GM19395 (cell line): ENCODE measurements around the gene MSLN.
"Not testable (repeated sequence)": the region's sequence is repeated elsewhere in the genome, so short reads cannot be mapped to it uniquely, and the experiment has no call there.

Experiments used
- ATAC-seq: cut with Tn5 transposase; IDR thresholded peaks from one replicate; pipeline ENCODE4 v1.9.1; 2021; ENCODE audit warnings: mild to moderate bottlenecking, moderate library complexity; ENCODE audit not compliant: unreplicated experiment

MSLN gene

DNA sequence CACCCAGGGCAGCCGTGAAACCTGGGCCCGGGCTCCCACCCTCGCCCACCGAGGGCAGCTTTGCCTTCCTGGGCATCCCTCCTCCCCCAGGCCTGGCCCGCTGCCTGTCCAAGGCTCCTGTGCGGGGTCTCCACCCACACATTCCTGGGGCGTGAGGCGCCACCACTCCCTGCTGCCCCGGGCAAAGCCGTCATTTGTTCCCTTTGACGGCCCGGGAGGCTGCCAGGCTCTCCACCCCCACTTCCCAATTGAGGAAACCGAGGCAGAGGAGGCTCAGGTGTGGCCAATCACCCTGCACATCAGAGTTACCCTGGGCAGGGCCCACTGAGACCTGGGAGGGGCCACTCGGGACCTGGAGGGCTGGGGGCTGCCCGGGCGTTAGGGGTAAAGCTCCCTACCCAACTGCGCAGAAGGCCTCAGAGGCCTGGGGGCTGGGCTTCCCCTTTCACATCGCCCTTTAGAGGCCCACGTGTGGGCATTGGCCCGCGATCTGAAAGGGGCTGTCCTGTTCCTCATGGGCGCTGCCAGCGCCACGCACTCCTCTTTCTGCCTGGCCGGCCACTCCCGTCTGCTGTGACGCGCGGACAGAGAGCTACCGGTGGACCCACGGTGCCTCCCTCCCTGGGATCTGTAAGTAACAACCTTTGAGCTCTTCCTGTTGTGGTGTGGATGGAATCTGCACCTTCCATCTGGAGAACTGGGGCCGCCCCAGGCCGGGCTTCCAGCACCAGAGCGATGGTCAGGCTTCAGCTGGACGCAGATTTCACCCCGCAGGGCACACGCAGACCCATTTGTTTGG lies at the start of gene MSLN:
Gene MSLN (plus strand): TSS at position 190 of the 799 bp plus-strand sequence. CDS start 1,947 bp downstream, outside the sequence.
- ATAC-seq, result no peak

DNA sequence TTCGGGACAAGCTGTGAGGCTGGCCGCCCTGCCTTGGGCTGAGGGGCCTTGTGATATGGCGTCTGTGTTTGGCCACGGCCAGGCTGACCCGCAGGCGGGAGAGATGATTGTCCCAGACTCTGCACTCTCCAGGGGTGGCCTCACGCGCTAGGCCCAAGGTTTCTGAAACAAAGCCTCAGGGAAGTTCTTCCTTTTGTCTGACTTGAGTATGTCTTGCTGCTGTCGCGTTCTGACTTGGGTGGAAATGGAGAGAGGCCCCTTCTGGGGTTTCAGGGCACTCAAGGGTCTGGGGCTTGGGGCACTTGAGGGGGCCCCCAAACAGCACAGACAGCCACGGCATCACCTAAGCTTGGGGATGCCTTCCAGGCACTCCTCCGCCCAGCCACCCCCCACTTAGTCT lies 49.5 kb upstream of the MSLN start:
- ATAC-seq, result no peak

DNA sequence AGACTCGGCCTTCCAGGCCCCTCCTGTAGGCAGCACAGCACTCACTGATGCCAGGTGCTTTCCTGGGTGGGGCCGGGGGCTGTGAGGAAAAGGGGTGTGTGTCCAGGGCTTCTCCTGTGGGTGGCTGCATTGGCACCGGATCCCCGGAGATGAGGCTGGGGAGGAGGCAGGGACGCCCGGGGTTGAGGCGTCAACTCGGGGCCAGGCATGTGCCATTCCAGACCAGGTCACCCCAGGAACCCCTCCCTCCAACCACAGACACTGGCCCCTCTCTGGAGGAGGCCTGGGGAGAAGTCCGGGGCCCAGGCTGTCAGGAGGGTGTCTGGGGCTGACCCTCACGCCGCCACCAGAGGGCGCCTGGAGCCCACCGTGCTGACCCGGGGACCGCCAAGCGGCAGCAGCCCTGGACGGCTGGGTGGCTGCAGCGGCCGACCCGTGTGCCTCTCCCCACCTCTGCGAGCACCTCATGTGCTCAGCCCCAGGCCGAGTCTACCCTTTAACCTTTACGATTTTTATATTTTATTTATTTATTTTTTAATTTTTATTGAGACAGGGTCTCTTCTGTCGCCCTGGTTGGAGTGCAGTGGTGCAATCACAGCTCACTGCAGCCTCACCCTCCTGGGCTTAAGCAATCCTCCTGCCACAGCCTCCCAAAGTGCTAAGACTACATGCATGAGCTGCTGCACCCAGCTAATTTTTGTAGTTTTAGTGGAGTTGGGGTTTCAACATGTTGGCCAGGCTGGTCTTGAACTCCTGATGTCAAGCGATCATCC lies 48.8 kb upstream of the MSLN start:
- ATAC-seq, result no peak

DNA sequence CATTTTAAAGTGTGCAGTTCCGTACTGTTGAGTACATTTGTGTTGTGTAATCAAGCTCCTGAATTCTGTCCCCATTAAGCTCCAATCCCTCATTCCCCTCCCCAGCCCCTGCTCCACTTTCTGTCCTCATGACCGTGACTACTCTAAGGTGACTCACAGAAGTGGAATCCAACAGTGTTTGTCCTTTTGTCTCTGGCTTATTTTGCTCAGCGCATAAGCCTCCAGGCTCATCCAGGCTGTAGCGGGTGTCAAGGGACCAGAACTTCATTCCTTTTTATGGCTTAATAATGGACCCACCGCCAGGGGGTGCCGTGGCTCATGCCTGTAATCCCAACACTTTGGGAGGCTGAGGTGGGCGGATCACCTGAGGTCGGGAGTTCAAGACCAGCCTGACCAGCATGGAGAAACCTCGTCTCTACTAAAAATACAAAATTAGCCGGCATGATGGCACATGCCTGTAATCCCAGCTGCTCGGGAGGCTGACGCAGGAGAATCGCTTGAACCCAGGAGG lies 47.7 kb upstream of the MSLN start:
- ATAC-seq, result not testable (repeated sequence)

DNA sequence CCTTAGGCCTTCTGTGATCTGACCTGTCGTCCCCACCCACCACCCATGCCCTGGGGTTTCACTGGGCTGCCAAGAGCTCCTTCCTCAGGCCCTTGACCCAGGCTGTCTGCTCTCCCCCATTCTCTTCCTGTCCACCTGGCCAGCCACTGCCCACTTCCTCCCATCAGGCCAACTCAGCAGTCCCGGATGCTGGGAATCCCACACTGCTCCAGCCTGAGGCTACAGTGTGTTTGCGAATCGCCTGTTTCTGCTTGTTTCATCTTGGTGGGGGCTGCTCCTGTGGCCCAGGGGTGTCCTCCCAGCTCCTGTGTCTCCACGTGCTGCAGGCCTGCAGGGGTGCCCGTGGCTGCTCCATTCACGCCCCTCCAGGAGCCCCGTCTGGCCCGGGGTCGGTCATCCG lies 46.5 kb upstream of the MSLN start:
- no peak for ATAC-seq

DNA sequence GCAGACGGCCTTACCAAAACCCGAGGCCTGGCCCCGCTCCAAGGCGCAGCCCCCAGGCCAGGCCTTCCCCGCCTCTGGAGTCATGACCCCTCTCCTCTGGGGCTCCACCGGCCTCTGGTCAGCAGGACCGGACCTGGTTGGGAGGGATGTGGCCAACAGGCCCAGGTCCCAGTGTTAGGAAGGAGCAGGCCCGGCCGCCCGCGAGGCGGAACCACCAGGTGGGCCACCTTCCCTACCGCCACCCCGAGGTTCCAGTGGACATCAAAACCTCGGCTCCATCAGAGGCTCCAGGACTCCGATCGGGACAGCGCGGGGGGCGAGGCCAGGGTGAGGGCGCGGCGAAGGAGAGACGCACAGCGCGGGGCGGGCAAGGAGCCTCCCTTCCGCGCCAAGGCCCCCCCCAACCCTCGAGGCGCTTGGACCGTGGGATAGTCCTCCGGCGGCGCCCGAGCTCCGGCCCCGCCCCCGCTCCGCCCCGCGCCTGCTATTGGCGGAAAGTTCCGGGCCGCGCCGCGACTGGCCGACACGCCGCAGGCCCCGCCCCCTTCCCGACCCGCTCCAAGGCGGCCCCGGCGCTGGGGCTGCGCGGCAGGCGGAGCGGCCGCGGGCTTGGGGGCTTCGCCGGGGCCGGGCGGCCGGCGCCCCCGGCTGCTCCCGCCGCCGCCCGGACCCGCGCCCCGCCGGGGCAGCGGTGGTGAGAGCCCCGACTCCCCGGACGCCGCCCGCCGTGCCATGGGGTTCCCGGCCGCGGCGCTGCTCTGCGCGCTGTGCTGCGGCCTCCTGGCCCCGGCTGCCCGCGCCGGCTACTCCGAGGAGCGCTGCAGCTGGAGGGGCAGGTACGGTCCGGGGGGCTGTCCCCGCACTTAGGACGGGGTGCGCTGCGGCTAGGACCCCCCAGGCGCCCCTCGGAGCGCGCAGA lies 45.7 kb upstream of the MSLN start, which contains the start of gene METRN:
Gene METRN (plus strand): TSS at position 561 of the 919 bp plus-strand sequence. CDS start 172 bp downstream, at position 733.
- peak; percentile 67 for ATAC-seq

DNA sequence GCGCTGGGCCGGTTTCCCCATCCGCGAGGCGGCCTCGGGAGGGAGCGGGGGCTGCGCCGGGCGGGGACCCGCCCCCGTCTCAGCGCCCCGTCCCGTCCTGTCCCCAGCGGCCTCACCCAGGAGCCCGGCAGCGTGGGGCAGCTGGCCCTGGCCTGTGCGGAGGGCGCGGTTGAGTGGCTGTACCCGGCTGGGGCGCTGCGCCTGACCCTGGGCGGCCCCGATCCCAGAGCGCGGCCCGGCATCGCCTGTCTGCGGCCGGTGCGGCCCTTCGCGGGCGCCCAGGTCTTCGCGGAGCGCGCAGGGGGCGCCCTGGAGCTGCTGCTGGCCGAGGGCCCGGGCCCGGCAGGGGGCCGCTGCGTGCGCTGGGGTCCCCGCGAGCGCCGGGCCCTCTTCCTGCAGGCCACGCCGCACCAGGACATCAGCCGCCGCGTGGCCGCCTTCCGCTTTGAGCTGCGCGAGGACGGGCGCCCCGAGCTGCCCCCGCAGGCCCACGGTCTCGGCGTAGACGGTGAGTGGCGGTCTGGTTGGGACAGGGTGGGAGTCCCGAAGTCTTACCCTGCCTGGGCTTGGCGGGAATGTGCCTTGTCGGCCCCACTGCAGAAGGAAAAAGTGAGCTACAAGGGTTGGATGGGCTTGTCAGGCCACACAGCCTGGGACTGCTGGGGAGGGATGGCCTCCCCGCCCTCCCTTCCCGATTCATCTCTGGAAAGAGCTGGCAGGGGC lies 44.9 kb upstream of the MSLN start:
- ATAC-seq, result peak; percentile 18

DNA sequence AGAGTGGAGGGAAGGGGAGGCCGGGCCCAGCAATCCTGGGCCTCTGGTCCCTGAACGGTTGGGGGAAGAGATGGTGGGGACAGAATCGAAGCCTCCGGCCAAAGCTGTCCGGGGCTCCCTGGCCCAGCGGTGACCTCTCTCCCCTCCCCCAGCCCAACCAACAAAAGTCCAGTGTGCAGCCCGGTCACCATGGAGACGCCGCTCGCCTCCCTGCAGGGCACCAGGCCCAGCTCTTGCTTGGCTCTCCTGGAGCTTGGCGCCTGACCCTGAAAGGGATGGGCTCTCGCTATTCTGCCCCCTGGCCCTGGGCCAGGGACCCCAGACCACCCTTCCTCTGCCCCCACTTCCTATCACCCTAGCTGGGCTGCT lies 44.4 kb upstream of the MSLN start:
- no peak for ATAC-seq

DNA sequence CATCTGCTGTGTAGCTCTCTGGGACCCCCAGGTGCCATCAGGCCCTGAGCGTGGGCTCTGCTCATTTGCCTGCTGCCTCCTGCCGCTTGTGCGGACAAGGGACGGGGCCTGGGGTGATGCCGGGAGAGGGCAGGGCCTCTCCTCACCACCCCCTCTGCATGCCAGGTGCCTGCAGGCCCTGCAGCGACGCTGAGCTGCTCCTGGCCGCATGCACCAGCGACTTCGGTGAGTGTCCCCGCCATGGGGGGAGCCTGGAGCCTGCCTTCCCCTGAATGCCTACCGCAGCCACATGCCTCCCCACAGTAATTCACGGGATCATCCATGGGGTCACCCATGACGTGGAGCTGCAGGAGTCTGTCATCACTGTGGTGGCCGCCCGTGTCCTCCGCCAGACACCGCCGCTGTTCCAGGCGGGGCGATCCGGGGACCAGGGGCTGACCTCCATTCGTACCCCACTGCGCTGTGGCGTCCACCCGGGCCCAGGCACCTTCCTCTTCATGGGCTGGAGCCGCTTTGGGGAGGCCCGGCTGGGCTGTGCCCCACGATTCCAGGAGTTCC lies 43.7 kb upstream of the MSLN start:
- no peak for ATAC-seq

DNA sequence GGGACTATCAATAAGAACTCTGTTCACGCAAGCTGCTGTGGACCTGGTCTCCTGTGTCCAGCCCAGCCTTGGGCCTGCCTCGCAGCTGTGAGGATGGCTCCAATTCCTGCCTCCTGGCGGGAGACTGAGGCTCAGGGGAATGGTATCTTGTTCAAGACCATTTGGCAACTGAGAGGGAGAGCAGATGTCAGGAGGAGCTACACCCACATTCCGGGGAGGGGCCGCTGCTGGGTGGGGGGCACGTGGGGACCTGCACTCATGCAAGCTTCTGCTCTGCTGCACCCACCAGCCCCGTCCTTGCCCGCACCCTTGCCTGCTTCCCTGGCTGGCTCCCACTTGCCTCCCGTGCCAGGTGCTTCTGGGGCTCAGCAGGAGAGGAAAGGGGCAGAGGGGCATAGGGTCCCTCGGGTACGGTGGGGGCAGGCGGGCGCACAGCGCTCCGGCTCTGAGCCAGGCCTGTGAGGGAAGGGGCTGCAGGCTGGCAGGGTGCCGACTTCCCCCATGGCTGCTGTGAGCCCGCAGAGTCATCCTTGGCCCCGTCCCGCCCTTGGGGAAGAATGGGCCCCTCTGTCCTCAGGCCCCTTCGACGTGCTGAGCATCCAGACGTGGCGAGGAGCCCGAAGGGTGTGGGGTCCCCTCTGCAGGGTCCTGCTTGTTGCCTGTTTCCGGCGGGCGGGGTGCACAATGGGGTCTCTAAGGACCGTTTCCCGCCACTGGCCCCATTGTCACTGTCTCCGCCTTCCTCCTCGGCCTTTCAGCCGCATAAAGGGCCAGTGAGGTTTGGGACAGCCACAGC lies 42.9 kb upstream of the MSLN start:
- ATAC-seq, result no peak

DNA sequence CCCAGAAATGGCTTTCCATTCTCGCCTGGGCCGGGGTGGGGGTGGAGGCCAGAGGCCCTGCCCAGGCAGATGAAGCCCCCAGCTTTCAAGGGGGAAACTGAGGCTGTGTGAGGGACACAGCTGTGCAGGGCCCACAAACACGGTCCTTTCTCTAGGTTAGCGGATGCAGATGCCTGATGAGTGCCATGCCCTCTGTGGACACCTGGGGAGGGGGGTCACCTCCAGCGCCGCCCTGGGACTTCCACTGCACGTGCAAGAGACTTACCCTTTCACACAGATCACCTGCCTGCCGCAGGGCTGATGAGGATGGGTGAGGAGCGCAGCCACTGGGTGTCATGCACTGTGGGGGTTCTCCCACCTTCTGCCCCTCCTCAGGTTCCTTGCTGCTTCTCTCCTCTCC lies 42.1 kb upstream of the MSLN start:
- ATAC-seq, result no peak

DNA sequence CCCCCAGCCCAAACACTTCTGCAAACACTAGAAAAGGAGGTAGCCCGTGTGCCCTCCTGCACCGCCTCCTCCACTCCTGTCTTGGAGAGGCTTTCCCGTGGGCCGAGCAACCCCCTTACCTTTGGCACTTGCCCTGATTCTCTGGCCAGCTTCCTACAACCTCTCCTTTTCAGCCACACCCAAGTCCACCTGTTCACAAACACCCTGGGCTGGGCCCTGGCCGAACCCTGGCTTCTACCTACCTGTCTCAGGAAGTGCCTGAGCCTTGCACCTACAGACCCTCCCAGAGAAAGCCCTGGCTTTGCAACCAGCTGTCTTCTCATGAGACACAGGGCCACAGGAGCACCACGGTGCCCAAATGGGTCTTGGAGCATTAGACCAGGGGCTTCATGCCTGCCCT lies 41.6 kb upstream of the MSLN start:
- no peak for ATAC-seq

DNA sequence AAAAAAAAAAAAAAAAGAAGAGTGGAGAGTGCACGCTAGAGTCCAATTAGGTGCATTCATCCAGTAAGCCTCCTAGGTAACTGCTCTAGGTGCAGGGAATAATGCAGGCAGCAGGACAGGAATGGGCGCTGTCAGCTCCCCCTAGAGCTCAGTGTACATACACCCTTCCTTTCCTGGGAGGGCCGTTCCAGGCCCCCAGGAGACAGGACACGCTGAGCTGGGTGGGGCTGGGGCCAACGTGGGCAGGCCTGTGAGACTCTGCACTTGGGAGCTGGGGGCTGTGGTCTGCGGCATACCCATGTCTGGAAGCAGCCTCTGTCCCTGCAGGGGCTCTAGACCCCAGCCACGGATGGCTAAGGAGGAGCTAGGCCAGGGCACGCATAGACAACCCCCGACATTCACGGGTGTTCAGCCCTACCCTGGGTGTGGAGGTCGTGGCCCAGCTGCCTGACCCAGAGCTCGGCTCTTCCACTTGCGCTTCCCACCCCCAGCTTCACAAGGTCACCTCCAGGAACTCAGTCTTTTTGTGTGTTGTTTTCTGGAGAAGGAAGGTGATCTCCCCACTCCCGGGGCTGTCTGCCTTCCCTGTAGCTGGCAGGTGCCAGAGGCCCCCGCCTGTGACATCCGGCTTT lies 40.6 kb upstream of the MSLN start:
- peak; percentile 4 for ATAC-seq

DNA sequence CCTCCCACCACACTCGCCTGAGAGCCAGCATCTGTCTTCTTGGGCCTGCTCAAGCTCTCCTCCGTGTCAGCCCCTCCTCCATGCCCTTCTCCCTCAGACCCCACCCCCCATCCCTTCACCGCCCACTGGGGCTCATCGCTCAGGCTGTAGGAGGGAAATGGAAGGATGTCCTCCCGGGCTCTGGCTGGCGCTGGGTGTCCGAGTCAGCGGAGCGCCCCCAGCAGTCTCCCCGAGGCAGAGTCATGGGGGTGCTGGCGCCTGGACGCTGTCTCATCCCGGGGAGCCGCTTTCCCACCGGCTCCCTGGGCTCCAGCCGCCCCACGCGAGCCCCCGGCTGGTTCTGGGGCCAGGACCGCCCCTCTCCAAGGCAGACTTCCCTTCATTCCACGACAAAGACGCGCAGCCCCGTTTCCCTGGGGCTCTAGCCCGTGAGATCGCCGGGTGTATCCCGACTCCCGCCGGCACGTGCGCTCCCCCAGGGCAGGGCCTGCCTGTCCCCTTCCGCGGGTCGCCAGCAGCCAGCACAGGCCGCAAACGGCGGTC lies 40.0 kb upstream of the MSLN start:
- ATAC-seq, result peak; percentile 24

DNA sequence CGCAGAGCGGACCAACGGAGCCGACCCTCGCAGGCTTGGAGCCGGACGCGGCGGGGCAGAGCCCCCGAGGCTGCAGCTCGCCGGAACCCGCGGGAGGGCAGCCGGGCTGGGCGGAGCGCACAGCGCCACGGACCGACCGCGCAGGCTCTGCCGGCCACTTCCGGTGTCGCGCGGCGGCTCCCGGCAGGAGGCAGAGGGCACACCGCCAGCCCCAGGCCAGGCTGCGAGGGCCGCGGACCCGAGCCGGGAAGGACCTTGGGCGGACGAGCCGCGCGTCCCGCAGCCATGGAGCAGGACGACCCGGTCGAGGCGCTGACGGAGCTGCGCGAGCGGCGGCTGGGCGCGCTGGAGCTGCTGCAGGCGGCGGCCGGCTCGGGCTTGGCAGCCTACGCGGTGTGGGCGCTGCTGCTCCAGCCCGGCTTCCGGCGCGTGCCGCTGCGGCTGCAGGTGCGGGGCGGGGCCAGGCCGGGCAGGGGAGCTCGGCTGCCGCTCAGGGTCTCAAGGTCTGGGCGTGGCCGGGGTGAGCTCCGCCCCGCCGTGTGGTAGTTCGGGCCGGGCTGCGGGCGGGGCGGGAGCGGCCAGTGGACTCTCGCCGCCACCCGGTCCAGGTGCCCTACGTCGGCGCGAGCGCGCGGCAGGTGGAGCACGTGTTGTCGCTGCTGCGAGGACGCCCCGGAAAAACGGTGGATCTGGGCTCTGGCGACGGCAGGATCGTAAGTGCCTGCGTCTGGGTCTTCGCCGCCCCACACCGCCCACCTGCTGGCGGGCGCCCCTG lies 39.4 kb upstream of the MSLN start, which contains the start of gene ANTKMT:
Gene ANTKMT (plus strand): TSS at position 157 of the 775 bp plus-strand sequence. CDS start 129 bp downstream, at position 286.
- peak; percentile 67 for ATAC-seq

DNA sequence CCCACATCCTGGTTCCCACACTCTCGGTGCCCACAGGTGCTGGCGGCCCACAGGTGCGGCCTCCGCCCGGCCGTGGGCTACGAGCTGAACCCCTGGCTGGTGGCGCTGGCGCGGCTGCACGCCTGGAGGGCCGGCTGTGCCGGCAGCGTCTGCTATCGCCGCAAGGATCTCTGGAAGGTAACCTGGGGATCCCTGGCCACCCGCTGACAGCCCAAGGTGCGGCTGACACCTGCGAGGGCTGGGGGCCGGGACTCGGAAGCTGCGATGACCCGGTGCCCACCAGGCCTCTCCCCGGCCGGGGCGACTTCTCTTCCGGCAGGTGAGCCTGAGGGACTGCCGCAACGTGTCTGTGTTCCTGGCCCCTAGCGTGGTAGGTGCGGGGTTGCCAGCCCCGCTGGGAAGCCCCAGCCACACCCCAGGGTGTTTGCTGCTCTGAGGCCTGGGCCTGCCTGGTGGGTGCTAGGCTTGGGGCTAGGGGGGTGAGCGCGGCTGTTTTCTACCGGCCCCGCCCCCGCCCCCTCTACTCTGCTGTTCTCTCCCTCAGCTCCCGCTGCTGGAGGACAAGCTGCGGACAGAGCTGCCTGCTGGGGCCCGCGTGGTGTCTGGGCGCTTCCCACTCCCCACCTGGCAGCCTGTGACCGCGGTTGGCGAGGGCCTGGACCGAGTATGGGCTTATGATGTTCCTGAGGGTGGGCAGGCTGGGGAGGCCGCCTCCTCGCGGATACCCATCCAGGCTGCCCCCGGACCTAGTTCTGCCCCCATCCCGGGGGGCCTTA lies 38.6 kb upstream of the MSLN start:
- no peak for ATAC-seq
